ENCODE measurements around the gene TMEM178A.

TMEM178A gene

DNA sequence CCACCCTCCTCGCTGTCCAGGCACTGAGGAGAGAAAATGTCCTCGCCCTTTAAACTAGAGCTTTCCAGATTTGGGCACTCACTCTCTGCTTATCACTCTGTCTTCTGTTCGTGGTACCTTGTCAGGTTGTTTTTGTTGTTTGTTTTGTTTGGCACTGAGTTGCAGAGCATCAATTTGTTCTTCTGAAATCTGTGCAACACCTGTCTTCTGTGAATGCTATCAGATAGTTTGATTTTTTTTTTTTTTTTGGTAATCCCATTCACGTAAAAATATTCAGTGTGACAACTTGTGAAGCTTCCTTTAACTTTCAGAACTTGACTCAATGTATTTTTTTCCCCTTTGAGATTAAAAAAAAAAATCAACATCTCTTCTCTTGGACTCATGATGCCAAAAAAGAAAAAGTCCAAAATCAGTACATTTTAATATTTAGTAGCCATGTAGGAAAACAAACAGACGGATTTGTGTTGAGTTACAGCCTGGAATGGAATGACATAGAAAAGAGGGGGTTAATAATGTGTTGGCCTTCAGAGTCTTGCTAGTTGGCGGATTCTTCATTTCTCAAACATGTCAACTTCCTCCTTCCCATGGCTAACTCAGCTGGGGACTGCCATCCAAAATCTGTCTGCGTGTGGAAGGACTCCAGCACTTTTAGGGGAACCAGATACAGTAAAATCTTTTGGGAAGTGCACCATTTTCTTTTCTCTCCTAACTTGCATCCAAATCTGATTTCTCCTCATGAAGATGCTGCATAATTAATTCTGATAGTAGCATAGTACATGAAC lies 1.6 kb downstream of the TMEM178A start:
- peaks cover 53 to 74% (median 61%) of the 10 kb centered on the region in 11 experiments for H3K27me3 ChIP-seq

GRCh38 chr2:39667886-39668276 lies 2.2 kb downstream of the TMEM178A start:
- Histone ChIP-seq H4K20me1 (peaks cover 0 to 12% (median 0%) of the 10 kb centered on the region in 11 experiments; a peak in 3 of 22 replicates), H3K4me3 (no peak overlapping the region), H3K9me3 (replicated peaks in 1 of 11) (peaks cover 0 to 15% (median 8%) of the 10 kb centered on the region in 11 experiments; a peak in 5 of 22 replicates), H3K9ac (no peak overlapping the region), H3K4me2 (no peak overlapping the region), H3K4me1 (peaks cover 5 to 10% (median 9%) of the 10 kb centered on the region in 10 experiments; a peak in 15 of 20 replicates), H3K27ac (no peak overlapping the region), H3K36me3 (no peaks in the 10 kb centered on the region), H3K27me3 (peaks cover 53 to 69% (median 61%) of the 10 kb centered on the region in 11 experiments)
- peak in 3 of 11 experiments; percentile 17 to 42 (median 24); a peak in 2 of 22 replicates for TF ChIP-seq Cebpa-rat (IDR thresholded peaks at IDR 0.05)

More for the DNA sequence above, 1.6 kb downstream of the TMEM178A start:
- Histone ChIP-seq H4K20me1 (peaks cover 0 to 12% (median 0%) of the 10 kb centered on the region in 11 experiments; a peak in 3 of 22 replicates), H3K4me1 (peaks cover 5 to 10% (median 9%) of the 10 kb centered on the region in 10 experiments; a peak in 15 of 20 replicates), H3K36me3 (no peaks in the 10 kb centered on the region), H3K9ac (no peak overlapping the region), H3K27ac (no peak overlapping the region), H3K4me3 (0 out of 20 replicates have a peak overlapping the region, but pooled peaks of 2 of the 10 experiments have one; percentile 67 to 74), H3K9me3 (replicated peaks in 1 of 11) (peaks cover 0 to 15% (median 8%) of the 10 kb centered on the region in 11 experiments; a peak in 5 of 22 replicates), H3K4me2 (peak overlapping the region in 2 of 11 experiments; percentile 99; a peak in 2 of 22 replicates)
- no peak for TF ChIP-seq Cebpa-rat (IDR thresholded peaks at IDR 0.05)

GRCh38 chr2:39668576-39669080 lies 2.9 kb downstream of the TMEM178A start:
- Histone ChIP-seq H4K20me1 (peaks cover 0 to 12% (median 0%) of the 10 kb centered on the region in 11 experiments; a peak in 3 of 22 replicates), H3K9ac (no peak overlapping the region), H3K9me3 (replicated peaks in 1 of 11) (peaks cover 0 to 15% (median 8%) of the 10 kb centered on the region in 11 experiments; a peak in 5 of 22 replicates), H3K36me3 (no peaks in the 10 kb centered on the region), H3K4me2 (no peak overlapping the region), H3K27ac (no peak overlapping the region), H3K4me3 (no peak overlapping the region), H3K27me3 (peaks cover 51 to 62% (median 55%) of the 10 kb centered on the region in 11 experiments), H3K4me1 (peaks cover 5 to 10% (median 9%) of the 10 kb centered on the region in 10 experiments; a peak in 15 of 20 replicates)
- TF ChIP-seq Cebpa-rat (IDR thresholded peaks at IDR 0.05) = no peak

DNA sequence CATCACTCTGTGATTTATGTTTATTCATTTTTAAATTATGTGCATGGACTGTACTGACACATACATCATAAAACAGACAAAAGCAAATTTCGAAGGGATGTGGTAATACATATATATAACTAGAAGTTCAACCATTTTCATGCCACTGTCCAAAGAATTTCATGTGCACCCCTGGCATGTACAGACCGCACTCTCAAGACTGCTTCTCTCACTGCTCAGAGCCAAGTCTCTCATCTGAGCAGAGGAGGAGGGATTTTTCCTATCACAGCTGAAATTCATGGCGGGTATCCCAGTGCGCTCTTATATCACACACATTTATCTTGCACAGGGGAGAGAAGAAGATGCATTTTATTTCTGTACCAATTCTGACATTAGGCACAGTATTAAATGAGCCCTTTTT lies 5.9 kb downstream of the TMEM178A start:
- no peak overlapping the region for H3K9ac ChIP-seq

DNA sequence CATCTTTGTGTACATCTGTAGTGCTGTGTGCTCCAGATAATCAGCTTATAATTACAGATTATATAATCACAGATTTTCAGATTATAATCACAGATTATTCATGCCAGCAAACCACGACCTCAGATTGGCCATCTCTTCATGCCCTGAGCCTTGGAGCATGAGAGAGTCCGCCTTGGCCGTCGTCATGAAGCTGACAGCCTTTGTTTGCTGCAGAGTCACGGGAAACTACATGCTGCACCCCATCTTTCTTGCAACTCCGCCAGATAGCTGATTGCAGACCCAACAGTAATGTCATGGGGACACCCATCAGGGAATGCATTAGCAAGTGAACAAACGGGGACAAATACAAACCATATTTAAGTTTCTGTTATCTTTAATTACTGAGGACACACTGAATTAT lies 7.3 kb downstream of the TMEM178A start:
- peaks cover 10 to 19% (median 13%) of the 10 kb centered on the region in 11 experiments for H3K27me3 ChIP-seq

More for the DNA sequence above, 5.9 kb downstream of the TMEM178A start:
- peaks cover 0 to 11% (median 8%) of the 10 kb centered on the region in 11 experiments; a peak in 5 of 22 replicates for H3K9me3 ChIP-seq (replicated peaks in 1 of 11)
- peaks cover under 1 to 3% (median 1%) of the 10 kb centered on the region in 10 experiments; a peak in 12 of 20 replicates for H3K4me1 ChIP-seq
- TF ChIP-seq Cebpa-rat (IDR thresholded peaks at IDR 0.05) = no peak
- no peak overlapping the region for H3K27ac ChIP-seq
- H4K20me1 ChIP-seq = peaks cover 0 to 5% (median 0%) of the 10 kb centered on the region in 11 experiments; a peak in 1 of 22 replicates
- H3K27me3 ChIP-seq = peaks cover 24 to 33% (median 27%) of the 10 kb centered on the region in 11 experiments
- H3K4me2 ChIP-seq = no peak overlapping the region
- no peak overlapping the region for H3K4me3 ChIP-seq
- H3K36me3 ChIP-seq = no peaks in the 10 kb centered on the region

GRCh38 chr2:39676342-39676741 lies 10.6 kb downstream of the TMEM178A start:
- H3K4me3 ChIP-seq = no peak overlapping the region
- no peak overlapping the region for H3K9ac ChIP-seq
- H3K36me3 ChIP-seq = no peaks in the 10 kb centered on the region
- no peaks in the 10 kb centered on the region; a peak in 1 of 22 replicates for H3K27me3 ChIP-seq
- no peaks in the 10 kb centered on the region for H4K20me1 ChIP-seq
- H3K4me2 ChIP-seq = no peak overlapping the region
- no peak for TF ChIP-seq Cebpa-rat (IDR thresholded peaks at IDR 0.05)
- H3K9me3 ChIP-seq (replicated peaks in 1 of 11) = peaks cover 4 to 17% (median 10%) of the 10 kb centered on the region in 11 experiments; a peak in 18 of 22 replicates
- no peaks in the 10 kb centered on the region for H3K4me1 ChIP-seq
- no peak overlapping the region for H3K27ac ChIP-seq

More for the DNA sequence above, 7.3 kb downstream of the TMEM178A start:
- no peaks in the 10 kb centered on the region for H3K36me3 ChIP-seq
- H3K4me3 ChIP-seq = no peak overlapping the region
- H3K9me3 ChIP-seq (replicated peaks in 1 of 11) = peaks cover 0 to 10% (median 6%) of the 10 kb centered on the region in 11 experiments; a peak in 15 of 22 replicates
- no peaks in the 10 kb centered on the region for H3K4me1 ChIP-seq
- H4K20me1 ChIP-seq = no peaks in the 10 kb centered on the region
- no peak overlapping the region for H3K4me2 ChIP-seq
- H3K9ac ChIP-seq = no peak overlapping the region
- no peak for TF ChIP-seq Cebpa-rat (IDR thresholded peaks at IDR 0.05)
- no peak overlapping the region for H3K27ac ChIP-seq

DNA sequence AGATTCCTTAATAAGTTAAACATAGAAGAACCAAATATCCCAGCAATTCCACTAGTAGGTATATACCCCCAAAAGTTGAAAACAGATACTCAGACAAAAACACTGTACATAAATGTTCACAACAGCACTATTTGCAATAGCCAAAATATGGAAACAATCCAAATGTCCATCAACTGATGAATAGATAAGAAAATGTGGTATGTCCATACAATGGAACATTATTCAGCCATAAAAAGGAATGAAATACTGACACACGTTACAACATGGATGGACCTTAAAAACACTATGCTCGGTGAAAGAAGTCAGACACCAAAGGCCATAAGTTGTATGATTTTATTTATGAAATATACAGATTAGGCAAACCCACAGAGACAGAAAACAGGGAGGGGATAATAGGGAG lies 12.5 kb downstream of the TMEM178A start:
- Histone ChIP-seq H3K4me1 (no peaks in the 10 kb centered on the region), H3K36me3 (no peaks in the 10 kb centered on the region), H3K4me3 (no peak overlapping the region), H3K9ac (no peak overlapping the region), H3K27me3 (no peaks in the 10 kb centered on the region), H4K20me1 (no peaks in the 10 kb centered on the region), H3K4me2 (no peak overlapping the region), H3K9me3 (replicated peaks in 1 of 11) (peaks cover 4 to 17% (median 10%) of the 10 kb centered on the region in 11 experiments; a peak in 18 of 22 replicates), H3K27ac (no peak overlapping the region)
- no peak for TF ChIP-seq Cebpa-rat (IDR thresholded peaks at IDR 0.05)

- Histone ChIP-seq H4K20me1 (no peaks in the 10 kb centered on the region), H3K9me3 (replicated peaks in 1 of 11) (peaks cover 4 to 17% (median 10%) of the 10 kb centered on the region in 11 experiments; a peak in 18 of 22 replicates), H3K4me1 (no peaks in the 10 kb centered on the region), H3K4me2 (no peak overlapping the region), H3K27ac (no peak overlapping the region), H3K9ac (no peak overlapping the region), H3K27me3 (no peaks in the 10 kb centered on the region), H3K36me3 (no peaks in the 10 kb centered on the region), H3K4me3 (no peak overlapping the region)
- no peak for TF ChIP-seq Cebpa-rat (IDR thresholded peaks at IDR 0.05)
Measured at GRCh38 chr2:39679805-39680204, 14.1 kb downstream of the TMEM178A start.

Data from BLaER1 treated with 17β-estradiol and CSF1 and Interleukin-3, amounts not matched to agents 10 nM and 100 nM (cell line).